BJ (cell line): ENCODE data around the gene KCTD8. TPM values are rescaled to one million over a fixed set of nuclear protein-coding genes. Genes with fewer than 3 reads are reported as not detected.

Experiments
- CTCF ChIA-PET: fragments of 350-600 bp; formaldehyde crosslinking; extraction: SDS; loops from one replicate; lab custom pipeline; 2021; ENCODE audit warnings: antibody characterized with exemption, inconsistent platforms; lab: Yijun Ruan, JAX
- POLR2A ChIA-PET: fragments of 300-600 bp; sonication (Branson Sonifier 250); formaldehyde crosslinking; extraction: SDS; loops from one replicate; lab custom pipeline; 2021; ENCODE audit warnings: antibody characterized with exemption; lab: Charles Lee
- DNase-seq: peaks from one replicate; pipeline ENCODE4 v3.0.0-alpha.2; 2011; ENCODE audit warnings: low read depth
- H3K27me3 ChIP-seq: 2 replicates; pipeline ENCODE4 v1.6.0; 2011; ENCODE audit warnings: low read length; ENCODE audit not compliant: control insufficient read depth, insufficient read depth
- H3K36me3 ChIP-seq: 2 replicates; pipeline ENCODE4 v1.5.1; 2011; ENCODE audit warnings: low read length; ENCODE audit not compliant: control insufficient read depth, insufficient read depth
- H3K4me3 ChIP-seq: 2 replicates; pipeline ENCODE4 v1.5.1; 2011; ENCODE audit warnings: low read depth, mild to moderate bottlenecking, control low read depth, low read length
- CTCF ChIP-seq: IDR thresholded peaks from 2 replicates; pipeline ENCODE4 v1.5.1; 2011; ENCODE audit warnings: low read depth, mild to moderate bottlenecking, control low read depth, inconsistent platforms, low read length, moderate library complexity; ENCODE audit not compliant: insufficient read depth
- polyA plus RNA-seq: library from polyadenylated mRNA; depleted of rRNA; stranded (reverse); fragments of >200 nt; gene quantifications from 2 replicates; pipeline ENCODE4 v1.2.3, GENCODE V29; 2011

The KCTD8 gene
- polyA plus RNA-seq, 1 experiment = not detected

GRCh38 chr4:44157611-44158277 is 290.9 kb downstream of the KCTD8 start:
- H3K4me3 ChIP-seq = no peak overlapping the region
- CTCF ChIA-PET = no interaction called here
- DNase-seq = no peak
- no peaks in the 10 kb centered on the region for H3K36me3 ChIP-seq
- H3K27me3 ChIP-seq = no peaks in the 10 kb centered on the region
- TF ChIP-seq CTCF = no peak
- POLR2A ChIA-PET = no interaction called here

- H3K27me3 ChIP-seq = no peaks in the 10 kb centered on the region
- H3K36me3 ChIP-seq = no peaks in the 10 kb centered on the region
- POLR2A ChIA-PET = no interaction called here
- TF ChIP-seq CTCF = no peak
- H3K4me3 ChIP-seq = no peak overlapping the region
- no peak for DNase-seq
- CTCF ChIA-PET = interaction anchor here (0.6 kb wide), 1 partner anchor 273 kb away, joined by 3 read pairs; no protein-coding TSS in a partner anchor
Observed at GRCh38 chr4:44150091-44150576, 298.5 kb downstream of the KCTD8 start.

- ChIA-PET POLR2A (no interaction called here), CTCF (no interaction called here)
- no peak for DNase-seq
- no peaks in the 10 kb centered on the region for H3K27me3 ChIP-seq
- no peak for TF ChIP-seq CTCF
- H3K36me3 ChIP-seq = no peaks in the 10 kb centered on the region
- H3K4me3 ChIP-seq = no peak overlapping the region
Observed at GRCh38 chr4:44149282-44149681, 299.3 kb downstream of the KCTD8 start.

GRCh38 chr4:44147571-44148075 is 301.0 kb downstream of the KCTD8 start:
- ChIA-PET POLR2A (no interaction called here), CTCF (no interaction called here)
- DNase-seq = no peak
- Histone ChIP-seq H3K36me3 (no peaks in the 10 kb centered on the region), H3K4me3 (no peak overlapping the region), H3K27me3 (no peaks in the 10 kb centered on the region)
- TF ChIP-seq CTCF = no peak

- ChIA-PET CTCF (no interaction called here), POLR2A (no interaction called here)
- no peak for DNase-seq
- Histone ChIP-seq H3K27me3 (no peaks in the 10 kb centered on the region), H3K4me3 (no peak overlapping the region), H3K36me3 (no peaks in the 10 kb centered on the region)
- no peak for TF ChIP-seq CTCF
Observed at GRCh38 chr4:44146516-44146915, 302.1 kb downstream of the KCTD8 start.
